HEK293T (cell line): ENCODE results near the gene LUZP4.
"Not testable (repeated sequence)": the region's sequence is repeated elsewhere in the genome, so short reads cannot be mapped to it uniquely, and the experiment has no call there.

Source experiments
- CTCF ChIA-PET: fragments of 350-600 bp; formaldehyde crosslinking; extraction: SDS; loops from one replicate; lab custom pipeline; 2021; ENCODE audit warnings: antibody characterized with exemption, inconsistent platforms; lab: Yijun Ruan, JAX
- POLR2A ChIA-PET: fragments of 350-600 bp; formaldehyde crosslinking; extraction: SDS; loops from one replicate; lab custom pipeline; 2020; ENCODE audit warnings: antibody characterized with exemption, inconsistent platforms; lab: Yijun Ruan, JAX
- DNase-seq: peaks from one replicate; pipeline ENCODE4 v3.0.0; 2012; ENCODE audit warnings: mixed read lengths; ENCODE audit errors: extremely low spot score
- ARNT ChIP-seq: fragments of 450-650 bp; IDR thresholded peaks from 2 replicates; pipeline ENCODE4 v1.6.1; 2017; ENCODE audit warnings: mild to moderate bottlenecking
- BHLHE40 ChIP-seq: fragments of 450-650 bp; IDR thresholded peaks from 2 replicates; pipeline ENCODE4 v1.6.1; 2016; ENCODE audit warnings: mild to moderate bottlenecking, moderate library complexity, borderline replicate concordance
- CTBP1 ChIP-seq: fragments of 450-650 bp; IDR thresholded peaks from 2 replicates; pipeline ENCODE4 v1.6.1; 2016; ENCODE audit warnings: borderline replicate concordance
- ELF4 ChIP-seq: fragments of 450-650 bp; IDR thresholded peaks from 2 replicates; pipeline ENCODE4 v1.6.1; 2017; ENCODE audit warnings: antibody characterized with exemption
- FOXK2 ChIP-seq: fragments of 450-650 bp; IDR thresholded peaks from 2 replicates; pipeline ENCODE4 v1.6.1; 2016; ENCODE audit warnings: mild to moderate bottlenecking
- FOXM1 ChIP-seq: fragments of 450-650 bp; IDR thresholded peaks from 2 replicates; pipeline ENCODE4 v1.6.1; 2017; ENCODE audit warnings: mild to moderate bottlenecking, borderline replicate concordance
- HDGF ChIP-seq: fragments of 450-650 bp; IDR thresholded peaks from 2 replicates; pipeline ENCODE4 v1.6.1; 2017; ENCODE audit warnings: antibody characterized with exemption, borderline replicate concordance
- L3MBTL2 ChIP-seq: fragments of 450-650 bp; conservative IDR thresholded peaks from 2 replicates; pipeline ENCODE4 v1.6.1; 2016; ENCODE audit warnings: mild to moderate bottlenecking
- LEF1 ChIP-seq: fragments of 450-650 bp; IDR thresholded peaks from 2 replicates; pipeline ENCODE4 v1.6.1; 2017; ENCODE audit warnings: mild to moderate bottlenecking, borderline replicate concordance
- NFRKB ChIP-seq: fragments of 450-650 bp; IDR thresholded peaks from 2 replicates; pipeline ENCODE4 v1.6.1; 2016; ENCODE audit warnings: mild to moderate bottlenecking, moderate library complexity
- SP1 ChIP-seq: fragments of 450-650 bp; IDR thresholded peaks from 2 replicates; pipeline ENCODE4 v1.6.1; 2017
- SUZ12 ChIP-seq: fragments of 450-650 bp; IDR thresholded peaks from 2 replicates; pipeline ENCODE4 v1.6.1; 2016; ENCODE audit warnings: mild to moderate bottlenecking
- TARDBP ChIP-seq: fragments of 450-650 bp; IDR thresholded peaks from 2 replicates; pipeline ENCODE4 v1.6.1; 2016
- TF ChIP-seq, protein P1 (sequence below): fragments of 450-650 bp; IDR thresholded peaks from 2 replicates; pipeline ENCODE4 v1.6.1; 2016

Gene LUZP4

DNA sequence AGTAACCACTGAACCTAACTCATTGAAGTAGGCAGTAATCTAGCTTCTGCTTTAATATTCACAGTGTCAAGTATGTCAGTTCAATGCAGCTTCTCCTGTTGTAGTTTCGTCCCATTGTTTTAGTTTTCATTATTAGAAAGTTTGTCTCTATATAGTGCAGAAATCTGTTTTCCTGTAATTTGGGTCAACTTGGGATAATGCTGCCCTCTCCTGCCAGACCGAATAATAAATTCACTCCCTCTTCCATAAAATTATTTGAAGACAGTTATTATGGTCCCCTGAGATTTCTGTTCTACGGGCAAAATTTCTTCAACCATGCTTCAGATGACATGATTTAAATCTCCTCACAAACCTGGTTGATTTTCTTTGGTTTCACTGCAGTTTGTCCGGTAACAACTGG lies 4.6 kb upstream of the LUZP4 start:
- CTCF ChIA-PET = interaction anchor here (0.8 to 2.2 kb wide), 6 partner anchors 16 to 137 kb away, joined by 3 to 6 read pairs (median 4); no protein-coding TSS in a partner anchor
- TF ChIP-seq SUZ12 = no peak
- no peak for DNase-seq
- POLR2A ChIA-PET = no interaction called here

DNA sequence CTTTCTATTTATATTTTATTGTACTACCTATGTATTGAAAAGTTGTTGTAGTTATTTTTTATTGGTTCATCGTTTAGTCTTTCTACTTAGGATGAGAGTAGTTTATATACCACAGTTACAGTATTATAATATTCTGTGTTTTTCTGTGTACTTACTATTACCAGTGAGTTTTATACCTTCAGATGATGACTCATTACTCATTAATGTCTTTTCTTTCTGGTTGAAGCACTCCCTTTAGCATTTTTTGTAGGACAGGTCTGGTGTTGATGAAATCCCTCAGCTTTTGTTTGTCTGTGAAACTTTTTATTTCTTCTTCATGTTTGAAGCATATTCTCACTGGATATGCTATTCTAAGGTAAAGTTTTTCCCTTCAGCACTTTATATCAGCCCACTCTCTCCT lies 7.7 kb downstream of the LUZP4 start:
- no peak for DNase-seq
- ChIA-PET POLR2A (no interaction called here), CTCF (no interaction called here)
- TF ChIP-seq FOXM1 = no peak
- TF ChIP-seq BHLHE40 = no peak
- no peak for TF ChIP-seq NFRKB
- no peak for TF ChIP-seq SP1

DNA sequence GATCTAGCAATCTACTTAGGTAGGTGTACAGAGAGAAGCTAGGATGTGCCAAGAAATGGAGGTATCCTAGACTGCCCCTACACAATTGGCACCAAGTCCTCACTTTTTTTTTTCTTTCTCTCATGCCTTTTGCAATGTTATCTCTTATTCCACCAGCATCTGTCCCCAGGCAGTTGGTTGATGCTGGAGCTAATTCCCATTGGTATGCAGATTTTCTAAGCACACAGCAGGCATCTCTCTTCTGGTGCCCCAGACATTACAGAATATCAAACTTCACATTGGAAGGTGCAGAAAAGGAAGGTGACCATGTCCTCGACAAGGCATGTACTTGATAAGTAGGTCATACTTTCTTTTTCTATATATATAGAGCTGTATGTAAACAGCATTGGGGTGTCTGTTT lies 21.6 kb downstream of the LUZP4 start:
- TF ChIP-seq L3MBTL2 (no peak), NFRKB (no peak)
- ChIA-PET POLR2A (interaction anchor here (0.6 kb wide), 1 partner anchor 19 kb away, joined by 3 read pairs; no protein-coding TSS in a partner anchor), CTCF (no interaction called here)
- no peak for DNase-seq

DNA sequence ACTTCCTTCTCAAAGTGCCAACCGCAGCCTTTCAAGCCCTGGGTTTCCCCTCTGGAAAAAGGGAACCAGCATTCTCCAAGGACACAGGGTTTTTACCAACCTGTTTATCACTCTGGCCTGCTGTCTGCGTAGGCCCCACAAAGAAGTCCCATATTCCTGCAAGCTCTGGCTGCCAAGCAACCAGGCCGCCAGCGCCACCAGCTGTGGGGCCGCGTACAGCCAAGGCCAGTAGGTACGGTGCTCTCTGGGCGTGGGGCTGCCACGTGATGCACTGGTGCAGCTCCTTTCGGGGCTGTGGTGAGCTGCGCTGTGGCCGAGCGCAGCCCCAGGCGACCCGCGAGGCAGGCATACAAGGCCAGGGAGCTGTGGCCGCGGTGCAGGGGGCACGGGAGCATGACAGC lies 22.1 kb downstream of the LUZP4 start:
- TF ChIP-seq, protein P1, sequence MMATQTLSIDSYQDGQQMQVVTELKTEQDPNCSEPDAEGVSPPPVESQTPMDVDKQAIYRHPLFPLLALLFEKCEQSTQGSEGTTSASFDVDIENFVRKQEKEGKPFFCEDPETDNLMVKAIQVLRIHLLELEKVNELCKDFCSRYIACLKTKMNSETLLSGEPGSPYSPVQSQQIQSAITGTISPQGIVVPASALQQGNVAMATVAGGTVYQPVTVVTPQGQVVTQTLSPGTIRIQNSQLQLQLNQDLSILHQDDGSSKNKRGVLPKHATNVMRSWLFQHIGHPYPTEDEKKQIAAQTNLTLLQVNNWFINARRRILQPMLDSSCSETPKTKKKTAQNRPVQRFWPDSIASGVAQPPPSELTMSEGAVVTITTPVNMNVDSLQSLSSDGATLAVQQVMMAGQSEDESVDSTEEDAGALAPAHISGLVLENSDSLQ = no peak
- no peak for TF ChIP-seq FOXM1
- TF ChIP-seq HDGF = no peak
- no peak for TF ChIP-seq ELF4
- no peak for TF ChIP-seq LEF1
- TF ChIP-seq TARDBP = no peak
- ChIA-PET POLR2A (no interaction called here), CTCF (no interaction called here)
- DNase-seq = no peak

DNA sequence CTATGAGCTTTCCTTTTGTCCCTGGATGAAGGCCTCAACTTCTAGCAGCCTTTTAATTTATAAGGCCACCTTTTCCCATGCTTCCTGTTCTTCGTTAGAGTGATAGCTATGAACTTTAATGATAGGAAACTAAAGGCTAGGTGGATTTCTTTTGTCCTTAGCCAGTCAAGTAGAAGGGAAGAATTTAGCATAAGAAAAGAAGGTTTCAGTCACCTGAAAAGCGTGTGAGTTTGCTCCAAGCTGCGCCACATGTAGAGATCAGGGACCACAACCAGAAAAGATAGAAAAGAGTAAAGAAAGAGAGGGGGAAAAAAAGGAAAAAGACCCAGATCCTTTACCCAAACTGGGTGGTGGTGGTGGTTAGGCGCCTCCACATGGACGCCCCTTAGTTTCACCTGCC lies 28.6 kb downstream of the LUZP4 start:
- CTCF ChIA-PET = no interaction called here
- POLR2A ChIA-PET = no interaction called here
- TF ChIP-seq ARNT = no peak
- no peak for TF ChIP-seq FOXK2
- no peak for TF ChIP-seq HDGF
- no peak for TF ChIP-seq L3MBTL2
- TF ChIP-seq, protein P1 = no peak
- TF ChIP-seq FOXM1 = no peak
- DNase-seq = no peak

DNA sequence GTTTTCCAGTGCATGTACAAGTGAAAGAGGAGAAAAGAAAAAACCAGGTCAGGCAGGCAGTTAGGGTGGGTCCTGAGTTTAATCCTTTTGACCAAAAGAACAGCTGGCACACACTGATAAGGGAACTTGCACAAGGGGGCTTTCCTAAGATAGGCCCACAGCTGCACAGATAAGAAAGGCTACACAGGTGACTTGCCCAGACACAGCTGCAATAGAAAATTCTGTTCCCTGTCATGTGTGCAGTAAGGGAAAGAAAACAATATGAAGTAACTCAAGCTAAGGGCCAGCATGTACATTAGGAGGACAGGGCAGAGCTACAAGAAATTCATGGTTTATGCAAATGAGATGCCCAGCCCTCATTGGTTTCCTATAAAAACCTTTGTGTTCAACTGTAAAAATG lies 32.9 kb downstream of the LUZP4 start:
- no peak for DNase-seq
- TF ChIP-seq HDGF (no peak), CTBP1 (no peak), NFRKB (no peak), LEF1 (no peak), ELF4 (no peak), SP1 (no peak), FOXM1 (no peak)
- TF ChIP-seq, protein P1 = no peak
- ChIA-PET CTCF (no interaction called here), POLR2A (no interaction called here)

DNA sequence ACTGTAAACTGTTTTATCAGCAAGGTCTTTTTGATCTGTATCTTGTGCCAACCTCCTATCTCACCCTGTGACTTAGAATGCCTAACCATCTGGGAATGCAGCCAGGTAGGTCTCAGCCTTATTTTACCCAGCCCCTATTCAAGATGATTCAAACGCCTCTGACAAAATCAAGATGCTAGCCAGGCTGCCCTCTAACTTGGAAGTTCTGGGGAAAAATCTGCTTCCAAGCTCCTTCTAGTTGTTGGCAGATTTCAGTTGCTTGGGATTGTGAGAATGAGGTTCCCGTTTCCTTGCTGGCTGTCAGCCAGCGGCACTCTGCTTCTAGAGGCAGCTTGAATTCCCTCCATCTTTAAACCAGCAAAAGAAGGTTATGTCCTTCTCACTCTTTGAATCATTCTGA lies 34.7 kb downstream of the LUZP4 start:
- DNase-seq = no peak
- TF ChIP-seq, protein P1 = no peak
- no peak for TF ChIP-seq NFRKB
- POLR2A ChIA-PET = no interaction called here
- CTCF ChIA-PET = no interaction called here

DNA sequence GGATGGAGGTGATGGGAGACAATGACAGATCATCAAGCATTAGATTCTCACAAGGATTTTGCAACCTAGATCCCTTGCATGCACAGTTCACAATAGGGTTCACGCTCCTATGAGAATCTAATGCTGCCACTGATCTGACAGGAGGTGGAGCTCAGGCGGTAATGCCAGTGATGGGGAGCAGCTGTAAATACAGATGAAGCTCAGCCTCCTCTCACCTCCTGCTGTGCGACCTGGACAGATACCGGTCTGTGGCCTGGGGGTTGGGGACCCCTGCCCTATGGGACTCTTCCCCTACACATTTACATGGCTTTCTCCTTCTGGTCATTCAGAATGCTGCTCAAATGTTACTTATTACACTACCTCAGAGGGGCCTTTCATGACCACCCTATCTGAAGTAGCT lies 39.8 kb downstream of the LUZP4 start:
- POLR2A ChIA-PET = interaction anchor here (0.7 kb wide), 1 partner anchor 21 kb away, joined by 3 read pairs; no protein-coding TSS in a partner anchor
- DNase-seq = not testable (repeated sequence)
- CTCF ChIA-PET = interaction anchor here (0.5 to 0.6 kb wide), 3 partner anchors 25 to 384 kb away, joined by 3 to 6 read pairs (median 3); no protein-coding TSS in a partner anchor
